Rectal smooth muscle tissue (tissue), 1 donor: Measurements from ENCODE around the gene ZNF566.
A peak's percentile ranks its signal among the peaks of the same experiment; 100 is the strongest.

ENCODE experiments used
- H3K27ac ChIP-seq: one replicate; pipeline ENCODE4 v1.7.0; 2013; ENCODE audit warnings: low read depth, low read length, inconsistent platforms
- H3K27me3 ChIP-seq: one replicate; pipeline ENCODE4 v1.7.0; 2013; ENCODE audit warnings: low read length; ENCODE audit not compliant: control insufficient read depth, insufficient read depth
- H3K36me3 ChIP-seq: one replicate; pipeline ENCODE4 v1.7.0; 2013; ENCODE audit warnings: low read length; ENCODE audit not compliant: control insufficient read depth, insufficient read depth
- H3K4me1 ChIP-seq: one replicate; pipeline ENCODE4 v1.7.0; 2013; ENCODE audit warnings: low read length; ENCODE audit not compliant: control insufficient read depth, insufficient read depth
- H3K4me3 ChIP-seq: one replicate; pipeline ENCODE4 v1.7.0; 2013; ENCODE audit warnings: low read length
- H3K9ac ChIP-seq: one replicate; pipeline ENCODE4 v1.7.0; 2013; ENCODE audit warnings: low read length

ZNF566 gene

GRCh38 chr19:36489118-36489919 lies at the start of gene ZNF566:
Gene ZNF566 (minus strand): TSS chr19:36489561. CDS start chr19:36476557, 13,004 bp downstream.
- Histone ChIP-seq H3K27me3 (no peaks in the 10 kb centered on the region), H3K27ac (peak within 1 kb of the TSS; percentile 98)

GRCh38 chr19:36528921-36529518 lies 39.7 kb upstream of the ZNF566 start:
- Histone ChIP-seq H3K27ac (peak overlapping the region; percentile 92), H3K36me3 (peaks cover 6% of the 10 kb centered on the region), H3K4me1 (peaks cover 10% of the 10 kb centered on the region), H3K9ac (peak overlapping the region; percentile 43), H3K4me3 (peak overlapping the region; percentile 93), H3K27me3 (no peaks in the 10 kb centered on the region)

More at GRCh38 chr19:36489118-36489919, at the start of gene ZNF566:
- Histone ChIP-seq H3K36me3 (no peaks in the 10 kb centered on the region), H3K4me3 (peak within 1 kb of the TSS; percentile 95), H3K4me1 (no peaks in the 10 kb centered on the region), H3K9ac (peak within 1 kb of the TSS; percentile 86)

GRCh38 chr19:36528194-36528920 lies 39.0 kb upstream of the ZNF566 start, which contains the start of gene ZNF260:
Gene ZNF260 (minus strand): TSS chr19:36528271. CDS start chr19:36515238, 13,033 bp downstream.
- peaks cover 6% of the 10 kb centered on the region for H3K36me3 ChIP-seq
- no peaks in the 10 kb centered on the region for H3K27me3 ChIP-seq
- H3K4me1 ChIP-seq, result peaks cover 10% of the 10 kb centered on the region
- peak within 1 kb of the TSS; percentile 95 for H3K9ac ChIP-seq
- H3K4me3 ChIP-seq, result peak within 1 kb of the TSS; percentile 93
- H3K27ac ChIP-seq, result peak within 1 kb of the TSS; percentile 92

GRCh38 chr19:36527873-36528193 lies 38.5 kb upstream of the ZNF566 start:
- peaks cover 9% of the 10 kb centered on the region for H3K36me3 ChIP-seq
- H3K9ac ChIP-seq, result peak overlapping the region; percentile 95
- H3K4me1 ChIP-seq, result peaks cover 10% of the 10 kb centered on the region
- H3K4me3 ChIP-seq, result peak overlapping the region; percentile 93
- no peaks in the 10 kb centered on the region for H3K27me3 ChIP-seq
- peak overlapping the region; percentile 92 for H3K27ac ChIP-seq

GRCh38 chr19:36527341-36527740 lies 38.0 kb upstream of the ZNF566 start:
- Histone ChIP-seq H3K36me3 (peaks cover 14% of the 10 kb centered on the region), H3K27me3 (no peaks in the 10 kb centered on the region), H3K27ac (no peak overlapping the region), H3K4me3 (peak overlapping the region; percentile 93), H3K9ac (no peak overlapping the region), H3K4me1 (peaks cover 10% of the 10 kb centered on the region)

- Histone ChIP-seq H3K9ac (no peak overlapping the region), H3K36me3 (peaks cover 14% of the 10 kb centered on the region), H3K4me1 (peaks cover 10% of the 10 kb centered on the region), H3K4me3 (peak overlapping the region; percentile 25), H3K27me3 (no peaks in the 10 kb centered on the region), H3K27ac (no peak overlapping the region)
Observed at GRCh38 chr19:36526581-36526980, 37.2 kb upstream of the ZNF566 start.

- Histone ChIP-seq H3K27ac (no peak overlapping the region), H3K27me3 (no peaks in the 10 kb centered on the region), H3K9ac (no peak overlapping the region), H3K36me3 (peaks cover 14% of the 10 kb centered on the region), H3K4me3 (no peak overlapping the region), H3K4me1 (peaks cover 10% of the 10 kb centered on the region)
Observed at GRCh38 chr19:36524617-36525016, 35.3 kb upstream of the ZNF566 start.

- no peaks in the 10 kb centered on the region for H3K27me3 ChIP-seq
- H3K9ac ChIP-seq, result no peak overlapping the region
- H3K4me3 ChIP-seq, result peak overlapping the region; percentile 27
- H3K36me3 ChIP-seq, result peaks cover 35% of the 10 kb centered on the region
- no peak overlapping the region for H3K27ac ChIP-seq
- H3K4me1 ChIP-seq, result no peaks in the 10 kb centered on the region
Observed at GRCh38 chr19:36514012-36514612, 24.8 kb upstream of the ZNF566 start.

GRCh38 chr19:36508325-36508724 lies 19.0 kb upstream of the ZNF566 start:
- no peaks in the 10 kb centered on the region for H3K27me3 ChIP-seq
- no peaks in the 10 kb centered on the region for H3K4me1 ChIP-seq
- no peak overlapping the region for H3K9ac ChIP-seq
- H3K36me3 ChIP-seq, result peaks cover 2% of the 10 kb centered on the region
- no peak overlapping the region for H3K4me3 ChIP-seq
- no peak overlapping the region for H3K27ac ChIP-seq

- Histone ChIP-seq H3K4me1 (no peaks in the 10 kb centered on the region), H3K4me3 (no peak overlapping the region), H3K27ac (no peak overlapping the region), H3K27me3 (no peaks in the 10 kb centered on the region), H3K9ac (no peak overlapping the region), H3K36me3 (no peaks in the 10 kb centered on the region)
Observed at GRCh38 chr19:36501973-36502372, 12.6 kb upstream of the ZNF566 start.

GRCh38 chr19:36497001-36497400 lies 7.6 kb upstream of the ZNF566 start:
- Histone ChIP-seq H3K27me3 (no peaks in the 10 kb centered on the region), H3K4me1 (no peaks in the 10 kb centered on the region), H3K4me3 (no peak overlapping the region), H3K9ac (no peak overlapping the region), H3K36me3 (no peaks in the 10 kb centered on the region), H3K27ac (no peak overlapping the region)
